HepG2 (cell line): ENCODE results near the gene DENND2A.

ENCODE experiments used
- AGO2 ChIP-seq: fragments of 200-400 bp; formaldehyde crosslinking; optimal IDR thresholded peaks from 2 replicates; pipeline ENCODE3; 2017; ENCODE audit warnings: mild to moderate bottlenecking, low read depth, low read length, moderate library complexity
- CREB1 ChIP-seq, 2 experiments: fragments of 450-650 bp in 1 of 2; IDR thresholded peaks; 2 replicates each; pipeline ENCODE4 v1.6.1; 2016 to 2017; ENCODE audit warnings: control low read depth in 1 of 2, mild to moderate bottlenecking in 1 of 2, missing compliant biosample characterization in 1 of 2, missing genetic modification characterization in 1 of 2
- EZH2 ChIP-seq: conservative IDR thresholded peaks from 2 replicates; pipeline ENCODE4 v1.6.1; 2012; ENCODE audit warnings: mild to moderate bottlenecking, low read depth, low read length, moderate library complexity
- MAFF ChIP-seq: IDR thresholded peaks from 2 replicates; pipeline ENCODE4 v1.6.1; 2011; ENCODE audit warnings: low read depth, low read length, improper control_type of control experiment
- MBD4 ChIP-seq: IDR thresholded peaks from 2 replicates; pipeline ENCODE4 v1.6.1; 2012; ENCODE audit warnings: low read length, inconsistent platforms, borderline replicate concordance
- MIXL1 ChIP-seq: IDR thresholded peaks from 2 replicates; pipeline ENCODE4 v1.6.1; 2016
- MZF1 ChIP-seq: sonication (generic); formaldehyde crosslinking; IDR thresholded peaks from 2 replicates; pipeline ENCODE4 v1.8.1; 2023; ENCODE audit warnings: mild to moderate bottlenecking, missing genetic modification reagents, borderline replicate concordance
- NR2C2 ChIP-seq: sonication (generic); formaldehyde crosslinking; IDR thresholded peaks from 2 replicates; pipeline ENCODE4 v1.4.0; 2020; ENCODE audit warnings: missing genetic modification reagents, mild to moderate bottlenecking, moderate library complexity, borderline replicate concordance
- POLR2AphosphoS5 ChIP-seq: IDR thresholded peaks from 2 replicates; pipeline ENCODE4 v1.6.1; 2012; ENCODE audit warnings: low read depth, low read length
- TF ChIP-seq, protein P1 (sequence below): sonication (generic); formaldehyde crosslinking; IDR thresholded peaks from 2 replicates; pipeline ENCODE4 v1.5.0; 2020; ENCODE audit warnings: missing genetic modification reagents
- TF ChIP-seq, protein P2 (sequence below): IDR thresholded peaks from 2 replicates; pipeline ENCODE4 v1.6.1; 2012; ENCODE audit warnings: inconsistent platforms
- TF ChIP-seq, protein P3 (sequence below): sonication (generic); formaldehyde crosslinking; IDR thresholded peaks from 2 replicates; pipeline ENCODE4 v1.5.0; 2020; ENCODE audit warnings: mild to moderate bottlenecking, missing genetic modification reagents, moderate library complexity

DNA sequence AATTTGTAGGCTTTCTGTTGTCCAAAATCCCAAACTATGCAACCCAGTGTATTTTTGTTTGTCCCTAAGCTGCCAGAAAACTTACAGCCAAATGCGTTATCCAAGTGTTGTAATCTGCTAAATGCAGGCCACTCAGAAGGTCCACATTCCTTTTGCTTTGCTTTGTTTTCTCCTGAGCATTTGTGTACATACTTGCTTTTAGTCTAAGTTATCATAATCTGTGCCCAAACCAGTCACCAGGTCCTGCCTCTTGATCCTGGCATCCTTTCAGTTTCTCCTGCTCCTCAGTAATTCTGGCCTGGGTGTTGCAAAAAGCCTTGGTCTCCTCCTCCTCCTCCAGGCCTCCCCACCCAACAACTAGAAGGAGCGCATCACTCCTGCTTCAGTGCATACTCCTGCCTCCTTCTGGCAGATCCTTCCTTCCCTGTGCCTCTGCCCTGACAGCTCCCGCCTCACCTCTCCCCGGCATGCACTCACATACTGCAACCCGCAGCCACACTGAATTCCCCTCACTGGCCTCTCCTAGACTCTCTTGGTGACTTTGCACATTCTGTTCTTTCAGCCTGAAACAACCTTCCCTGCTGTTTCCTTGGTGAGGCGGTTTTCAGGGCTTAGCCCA is 2.3 kb downstream of the DENND2A start:
- TF ChIP-seq, protein P1, sequence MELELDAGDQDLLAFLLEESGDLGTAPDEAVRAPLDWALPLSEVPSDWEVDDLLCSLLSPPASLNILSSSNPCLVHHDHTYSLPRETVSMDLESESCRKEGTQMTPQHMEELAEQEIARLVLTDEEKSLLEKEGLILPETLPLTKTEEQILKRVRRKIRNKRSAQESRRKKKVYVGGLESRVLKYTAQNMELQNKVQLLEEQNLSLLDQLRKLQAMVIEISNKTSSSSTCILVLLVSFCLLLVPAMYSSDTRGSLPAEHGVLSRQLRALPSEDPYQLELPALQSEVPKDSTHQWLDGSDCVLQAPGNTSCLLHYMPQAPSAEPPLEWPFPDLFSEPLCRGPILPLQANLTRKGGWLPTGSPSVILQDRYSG (CRISPR knock-in tag) = no peak
- TF ChIP-seq, protein P2, sequence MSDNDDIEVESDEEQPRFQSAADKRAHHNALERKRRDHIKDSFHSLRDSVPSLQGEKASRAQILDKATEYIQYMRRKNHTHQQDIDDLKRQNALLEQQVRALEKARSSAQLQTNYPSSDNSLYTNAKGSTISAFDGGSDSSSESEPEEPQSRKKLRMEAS = no peak
- TF ChIP-seq MZF1 (no peak), MIXL1 (CRISPR knock-in tag) (no peak), POLR2AphosphoS5 (no peak), EZH2 (no peak), MAFF (no peak), NR2C2 (CRISPR knock-in tag) (no peak), CREB1 (IDR thresholded peaks at IDR 0.05) (no peak), CREB1 (CRISPR knock-in tag; IDR thresholded peaks at IDR 0.05) (no peak), AGO2 (no peak), MBD4 (no peak)
- TF ChIP-seq, protein P3, sequence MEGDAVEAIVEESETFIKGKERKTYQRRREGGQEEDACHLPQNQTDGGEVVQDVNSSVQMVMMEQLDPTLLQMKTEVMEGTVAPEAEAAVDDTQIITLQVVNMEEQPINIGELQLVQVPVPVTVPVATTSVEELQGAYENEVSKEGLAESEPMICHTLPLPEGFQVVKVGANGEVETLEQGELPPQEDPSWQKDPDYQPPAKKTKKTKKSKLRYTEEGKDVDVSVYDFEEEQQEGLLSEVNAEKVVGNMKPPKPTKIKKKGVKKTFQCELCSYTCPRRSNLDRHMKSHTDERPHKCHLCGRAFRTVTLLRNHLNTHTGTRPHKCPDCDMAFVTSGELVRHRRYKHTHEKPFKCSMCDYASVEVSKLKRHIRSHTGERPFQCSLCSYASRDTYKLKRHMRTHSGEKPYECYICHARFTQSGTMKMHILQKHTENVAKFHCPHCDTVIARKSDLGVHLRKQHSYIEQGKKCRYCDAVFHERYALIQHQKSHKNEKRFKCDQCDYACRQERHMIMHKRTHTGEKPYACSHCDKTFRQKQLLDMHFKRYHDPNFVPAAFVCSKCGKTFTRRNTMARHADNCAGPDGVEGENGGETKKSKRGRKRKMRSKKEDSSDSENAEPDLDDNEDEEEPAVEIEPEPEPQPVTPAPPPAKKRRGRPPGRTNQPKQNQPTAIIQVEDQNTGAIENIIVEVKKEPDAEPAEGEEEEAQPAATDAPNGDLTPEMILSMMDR (CRISPR knock-in tag) = no peak
